Mammary epithelial cell (primary cell): ENCODE data around the gene DGAT2L6.

ENCODE experiments used
- CTCF ChIP-seq, 2 donors: IDR thresholded peaks in 1 of 2; conservative IDR thresholded peaks in 1 of 2; 2 replicates each; pipeline ENCODE4 v1.5.1; 2011 to 2012; ENCODE audit warnings: inconsistent platforms in 2 of 2, low read length in 2 of 2, mild to moderate bottlenecking in 2 of 2, control low read depth in 1 of 2, low read depth in 1 of 2; ENCODE audit not compliant: insufficient read depth in 1 of 2; ENCODE audit errors: extremely low read depth in 1 of 2
- EZH2 ChIP-seq: IDR thresholded peaks from 2 replicates; pipeline ENCODE4 v1.6.1; 2012; ENCODE audit warnings: low read length, inconsistent platforms, borderline replicate concordance

DNA sequence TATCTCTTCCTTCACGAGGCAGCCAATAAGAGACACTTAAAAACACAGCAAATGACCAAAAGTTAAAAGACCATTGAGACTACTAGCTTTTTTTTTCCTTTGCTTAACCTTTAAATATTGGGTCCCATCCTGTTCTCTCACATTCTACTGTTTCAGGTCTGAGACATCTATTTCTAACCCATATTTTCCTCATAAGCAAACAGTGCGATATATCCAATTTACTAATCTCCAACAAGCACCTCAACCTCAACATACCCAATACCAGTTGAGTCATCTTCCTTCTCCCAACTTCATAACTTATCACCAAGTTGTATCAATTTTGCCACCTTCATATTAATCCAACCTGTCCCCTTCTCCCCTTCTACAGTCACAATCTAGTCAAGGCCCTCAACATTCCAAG lies 64.2 kb downstream of the DGAT2L6 start:
- TF ChIP-seq CTCF (conservative IDR thresholded peaks at IDR 0.05 in 1 of 2, IDR thresholded peaks at IDR 0.05 in 1 of 2; ENCODE audit: extremely low read depth in 1 of 2, insufficient read depth in 1 of 2, low read depth in 1 of 2, low read length in 2 of 2): no peak
- no peak for TF ChIP-seq EZH2
